ENCODE measurements around the gene FITM1.
"Not testable (repeated sequence)": the region's sequence is repeated elsewhere in the genome, so short reads cannot be mapped to it uniquely, and the experiment has no call there.

The FITM1 gene

DNA sequence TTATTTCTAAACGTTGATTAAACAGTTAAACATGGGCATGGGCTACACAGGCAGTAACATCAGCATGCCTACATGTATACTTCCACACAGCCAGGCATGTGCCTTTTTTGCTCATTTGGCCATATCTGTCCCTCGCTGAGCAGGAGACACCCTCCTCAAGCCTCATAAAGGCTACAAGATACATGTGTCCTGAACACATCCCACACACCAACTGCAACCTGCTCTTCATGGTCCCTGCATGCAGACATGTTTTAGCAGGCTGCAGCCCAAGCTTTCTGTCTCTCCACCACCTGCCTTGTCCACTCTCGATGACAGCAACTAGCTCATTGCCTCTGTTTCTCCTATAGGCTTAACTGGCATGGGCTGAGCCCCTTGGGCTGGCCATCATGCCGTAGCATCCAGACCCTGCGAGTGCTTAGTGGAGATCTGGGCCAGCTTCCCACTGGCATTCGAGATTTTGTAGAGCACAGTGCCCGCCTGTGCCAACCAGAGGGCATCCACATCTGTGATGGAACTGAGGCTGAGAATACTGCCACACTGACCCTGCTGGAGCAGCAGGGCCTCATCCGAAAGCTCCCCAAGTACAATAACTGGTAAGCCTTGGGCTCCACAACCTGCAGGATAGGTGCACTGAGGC is 33.8 kb upstream of the FITM1 start:
- in situ Hi-C loops (cut with HindIII; ENCODE audit: low sequenced_read_pairs): no loop called here

DNA sequence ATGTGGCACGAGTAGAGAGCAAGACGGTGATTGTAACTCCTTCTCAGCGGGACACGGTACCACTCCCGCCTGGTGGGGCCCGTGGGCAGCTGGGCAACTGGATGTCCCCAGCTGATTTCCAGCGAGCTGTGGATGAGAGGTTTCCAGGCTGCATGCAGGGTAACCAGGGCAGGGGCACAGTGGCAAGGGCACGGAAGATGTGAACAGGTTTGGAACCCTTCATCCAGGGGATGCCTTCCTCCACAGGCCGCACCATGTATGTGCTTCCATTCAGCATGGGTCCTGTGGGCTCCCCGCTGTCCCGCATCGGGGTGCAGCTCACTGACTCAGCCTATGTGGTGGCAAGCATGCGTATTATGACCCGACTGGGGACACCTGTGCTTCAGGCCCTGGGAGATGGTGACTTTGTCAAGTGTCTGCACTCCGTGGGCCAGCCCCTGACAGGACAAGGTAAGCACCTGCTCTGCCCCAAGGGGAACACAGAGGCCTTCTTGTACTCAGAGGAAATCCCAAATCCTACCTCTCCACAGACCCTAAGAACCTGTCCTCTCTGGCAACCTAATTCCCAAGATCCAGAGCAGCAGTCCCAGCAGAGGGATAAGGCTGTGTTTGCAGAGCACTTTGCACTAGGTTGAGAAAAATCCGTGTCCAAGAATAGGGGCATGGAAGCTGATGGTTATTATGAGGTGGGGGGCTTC is 32.1 kb upstream of the FITM1 start:
- in situ Hi-C loops (cut with HindIII; ENCODE audit: low sequenced_read_pairs): no loop called here

DNA sequence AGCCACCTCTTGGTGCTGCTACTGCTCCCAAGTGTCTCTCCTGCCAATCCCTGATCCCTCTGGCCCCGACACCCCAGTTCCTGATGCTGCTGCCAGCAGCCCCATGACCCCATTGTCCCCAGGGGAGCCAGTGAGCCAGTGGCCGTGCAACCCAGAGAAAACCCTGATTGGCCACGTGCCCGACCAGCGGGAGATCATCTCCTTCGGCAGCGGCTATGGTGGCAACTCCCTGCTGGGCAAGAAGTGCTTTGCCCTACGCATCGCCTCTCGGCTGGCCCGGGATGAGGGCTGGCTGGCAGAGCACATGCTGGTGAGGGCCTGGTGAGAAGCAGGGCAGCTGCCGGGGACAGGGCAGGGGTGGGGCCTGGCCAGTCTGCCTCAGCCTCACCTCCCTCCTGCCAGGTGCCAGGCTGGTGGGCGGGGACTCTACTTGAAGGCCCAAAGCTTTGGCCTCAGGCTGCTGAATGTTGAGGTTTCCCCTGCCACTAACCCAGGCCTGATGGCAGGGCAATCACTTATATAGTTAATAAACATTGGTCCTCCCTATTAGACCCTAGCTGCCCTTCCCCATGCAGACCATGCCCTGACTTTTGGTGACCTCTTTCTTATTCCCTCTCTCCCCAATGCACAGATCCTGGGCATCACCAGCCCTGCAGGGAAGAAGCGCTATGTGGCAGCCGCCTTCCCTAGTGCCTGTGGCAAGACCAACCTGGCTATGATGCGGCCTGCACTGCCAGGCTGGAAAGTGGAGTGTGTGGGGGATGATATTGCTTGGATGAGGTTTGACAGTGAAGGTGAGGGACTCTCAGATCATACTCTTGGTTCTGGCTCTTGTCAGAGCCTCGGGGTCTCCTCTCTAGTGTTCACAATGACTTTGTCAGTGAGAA is 31.3 kb upstream of the FITM1 start:
- in situ Hi-C loops (cut with HindIII; ENCODE audit: low sequenced_read_pairs): no loop called here

DNA sequence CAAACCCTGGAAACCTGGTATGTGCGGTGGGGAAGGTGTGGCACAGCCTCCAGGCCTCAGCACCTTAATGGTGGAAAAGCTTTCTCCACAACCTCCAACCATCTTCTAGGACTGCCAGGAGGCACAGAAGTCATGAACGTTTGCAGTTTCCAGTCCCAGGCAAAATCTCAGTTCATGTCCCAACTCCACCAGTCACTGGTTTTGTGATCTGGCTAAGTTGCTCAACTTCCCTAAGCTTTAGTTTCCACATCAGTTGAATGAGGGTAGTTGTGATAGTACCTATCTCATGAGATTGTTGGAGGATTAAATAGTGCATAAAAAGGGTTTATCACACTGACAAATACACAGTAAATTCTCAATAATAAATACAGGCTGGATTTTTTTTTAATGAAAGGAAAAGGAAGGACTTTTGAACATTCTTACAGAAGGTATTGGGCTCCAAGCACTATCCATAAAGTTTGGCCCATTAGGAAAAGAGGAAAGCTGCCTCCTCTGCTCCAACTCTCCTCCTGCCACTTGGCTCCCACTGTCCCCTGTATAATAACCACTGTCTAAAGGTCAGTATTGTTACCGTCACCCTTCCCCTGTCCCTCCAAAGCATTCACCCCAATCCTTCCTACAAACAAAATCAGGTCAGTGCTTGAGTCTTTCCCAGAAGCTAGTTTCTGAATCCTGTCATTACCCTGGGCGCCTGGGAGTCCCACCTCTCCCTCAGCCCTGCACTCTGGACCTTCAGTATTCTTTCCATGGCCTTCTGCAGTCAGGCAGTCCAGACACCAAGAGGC is 30.1 kb upstream of the FITM1 start:
- in situ Hi-C loops (cut with HindIII; ENCODE audit: low sequenced_read_pairs): no loop called here

DNA sequence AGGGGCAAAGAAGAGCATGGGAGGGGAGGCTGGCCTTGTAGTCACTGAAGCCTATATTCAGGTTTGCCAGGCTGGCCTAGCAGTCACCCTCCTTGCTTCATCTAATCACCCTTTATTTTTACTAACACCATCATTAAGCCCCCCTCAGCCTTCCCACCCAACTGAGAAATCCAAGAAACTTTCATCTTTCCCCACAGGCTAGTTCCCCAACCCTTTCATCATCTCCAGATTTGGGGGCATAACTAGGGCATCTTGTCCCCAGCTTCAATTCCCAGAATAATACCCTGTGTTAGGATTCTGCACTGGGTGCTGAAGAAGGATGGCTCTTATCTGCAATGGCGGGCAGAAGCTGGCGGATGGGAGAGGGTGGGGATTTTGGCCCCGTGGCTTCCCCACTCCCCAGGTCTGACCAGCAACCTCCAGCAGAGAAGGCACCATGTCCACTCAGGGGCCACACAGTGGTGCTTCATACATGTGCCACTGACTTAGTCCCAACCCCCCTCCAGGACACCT is 29.4 kb upstream of the FITM1 start:
- in situ Hi-C loops (cut with HindIII; ENCODE audit: low sequenced_read_pairs): no loop called here

DNA sequence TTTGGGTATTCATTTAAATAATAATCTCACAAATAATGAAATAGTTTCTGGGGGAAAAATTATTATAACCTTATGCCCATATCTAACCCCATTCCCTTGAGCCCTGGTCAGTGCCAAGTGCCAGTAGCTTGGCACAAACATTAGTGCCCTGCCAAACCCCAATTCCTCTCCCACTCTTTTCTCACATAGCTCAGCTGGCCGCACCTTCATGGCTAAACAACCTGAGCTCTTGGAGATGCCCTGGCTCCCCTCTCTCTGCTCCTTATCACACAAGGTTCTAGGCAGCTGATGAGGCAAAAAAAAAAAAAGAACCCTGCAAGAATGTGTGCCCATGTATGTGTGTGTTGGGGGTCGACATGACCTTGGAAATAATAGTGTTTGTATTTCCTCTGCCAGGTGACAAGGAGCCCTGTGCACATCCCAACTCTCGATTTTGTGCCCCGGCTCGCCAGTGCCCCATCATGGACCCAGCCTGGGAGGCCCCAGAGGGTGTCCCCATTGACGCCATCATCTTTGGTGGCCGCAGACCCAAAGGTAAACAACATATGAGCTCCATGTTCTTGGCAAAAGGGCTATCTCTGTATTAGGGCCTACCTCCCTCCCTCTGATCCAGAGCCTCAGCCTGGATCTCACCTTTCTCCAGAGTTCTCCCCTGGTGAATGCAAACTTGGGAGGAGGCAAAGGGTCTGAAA is 28.0 kb upstream of the FITM1 start:
- in situ Hi-C loops (cut with HindIII; ENCODE audit: low sequenced_read_pairs): no loop called here

DNA sequence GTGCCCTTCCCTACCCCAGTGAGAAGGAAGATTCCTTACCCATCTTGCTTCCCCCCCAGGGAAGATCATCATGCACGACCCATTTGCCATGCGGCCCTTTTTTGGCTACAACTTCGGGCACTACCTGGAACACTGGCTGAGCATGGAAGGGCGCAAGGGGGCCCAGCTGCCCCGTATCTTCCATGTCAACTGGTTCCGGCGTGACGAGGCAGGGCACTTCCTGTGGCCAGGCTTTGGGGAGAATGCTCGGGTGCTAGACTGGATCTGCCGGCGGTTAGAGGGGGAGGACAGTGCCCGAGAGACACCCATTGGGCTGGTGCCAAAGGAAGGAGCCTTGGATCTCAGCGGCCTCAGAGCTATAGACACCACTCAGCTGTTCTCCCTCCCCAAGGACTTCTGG is 27.0 kb upstream of the FITM1 start:
- in situ Hi-C loops (cut with HindIII; ENCODE audit: low sequenced_read_pairs): no loop called here

DNA sequence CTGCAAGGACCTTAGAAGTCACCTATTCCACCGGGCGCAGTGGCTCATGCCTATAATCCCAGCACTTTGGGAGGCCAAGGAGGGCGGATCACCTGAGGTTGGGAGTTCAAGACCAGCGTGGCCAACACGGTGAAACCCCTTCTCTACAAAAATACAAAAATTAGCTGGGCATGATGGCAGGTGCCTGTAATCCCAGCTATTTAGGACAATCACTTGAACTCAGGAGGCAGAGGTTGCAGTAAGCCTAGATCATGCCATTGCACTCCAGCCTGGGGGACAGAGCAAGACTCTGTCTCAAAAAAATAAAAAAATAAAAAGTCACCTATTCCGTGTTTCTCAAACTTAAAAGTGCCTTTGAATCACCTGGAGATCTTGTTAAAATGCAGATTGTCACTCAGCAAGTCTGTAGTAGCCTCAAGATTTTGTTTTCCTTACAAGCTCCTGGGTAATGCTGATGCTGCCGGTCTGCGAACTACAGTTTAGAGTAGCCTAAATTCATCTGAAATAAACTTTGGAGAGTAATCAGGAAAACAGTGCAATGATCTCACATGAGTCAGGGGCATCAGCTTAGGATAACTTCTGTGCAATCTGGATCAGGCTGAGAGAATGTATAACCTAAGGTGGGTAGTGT is 24.7 kb upstream of the FITM1 start:
- in situ Hi-C loops (cut with HindIII; ENCODE audit: low sequenced_read_pairs): not testable (repeated sequence)

DNA sequence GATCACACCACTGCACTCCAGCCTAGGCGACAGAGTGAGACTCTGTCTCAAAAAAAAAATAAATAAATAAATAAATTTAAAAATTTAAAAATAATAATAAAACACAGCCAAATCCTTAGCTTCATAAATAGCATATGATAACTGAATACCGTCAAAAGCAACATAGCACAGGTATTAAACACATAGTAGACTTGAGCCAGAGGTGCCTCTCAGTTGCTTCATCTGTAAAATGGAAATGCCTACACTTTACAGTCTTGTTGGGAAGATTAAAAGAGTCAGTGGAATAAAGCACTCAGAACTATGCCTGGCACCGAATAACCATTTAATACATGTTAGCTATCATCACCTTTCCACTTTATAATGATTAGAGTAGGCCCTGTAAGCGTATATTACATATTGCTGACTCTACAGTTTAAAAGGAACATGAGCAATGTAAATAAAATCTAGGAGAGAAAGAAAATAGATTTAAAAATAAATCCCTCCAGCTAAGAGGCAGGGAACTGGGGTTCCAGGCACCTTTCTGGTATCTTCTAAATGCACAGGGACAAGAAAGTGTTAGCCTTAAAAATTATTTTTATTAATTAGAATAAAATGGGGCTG is 23.7 kb upstream of the FITM1 start:
- in situ Hi-C loops (cut with HindIII; ENCODE audit: low sequenced_read_pairs): no loop called here

DNA sequence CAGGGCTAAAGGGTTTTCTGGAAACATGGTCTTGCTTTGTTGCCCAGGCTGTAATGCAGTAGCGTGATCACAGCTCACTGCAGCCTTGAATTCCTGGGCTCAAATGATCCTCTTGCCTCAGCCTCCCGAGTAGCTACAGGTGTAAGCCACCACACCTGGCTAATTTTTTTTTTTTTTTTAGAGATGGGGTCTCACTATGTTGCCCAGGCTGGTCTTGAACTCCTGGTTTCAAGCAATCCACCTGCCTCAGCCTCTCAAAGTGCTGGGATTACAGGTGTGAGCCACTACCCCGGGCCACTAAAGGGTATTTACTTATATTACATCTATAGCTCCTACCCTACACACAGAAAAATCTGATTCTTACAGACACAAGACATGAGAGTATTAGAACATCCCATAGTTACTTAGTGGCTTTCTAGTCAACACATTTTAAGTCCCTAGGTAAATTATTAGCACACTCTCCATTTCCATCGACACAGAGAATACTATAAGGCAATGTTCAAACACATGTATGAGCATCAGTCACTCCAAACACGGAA is 22.1 kb upstream of the FITM1 start:
- in situ Hi-C loops (cut with HindIII; ENCODE audit: low sequenced_read_pairs): no loop called here

DNA sequence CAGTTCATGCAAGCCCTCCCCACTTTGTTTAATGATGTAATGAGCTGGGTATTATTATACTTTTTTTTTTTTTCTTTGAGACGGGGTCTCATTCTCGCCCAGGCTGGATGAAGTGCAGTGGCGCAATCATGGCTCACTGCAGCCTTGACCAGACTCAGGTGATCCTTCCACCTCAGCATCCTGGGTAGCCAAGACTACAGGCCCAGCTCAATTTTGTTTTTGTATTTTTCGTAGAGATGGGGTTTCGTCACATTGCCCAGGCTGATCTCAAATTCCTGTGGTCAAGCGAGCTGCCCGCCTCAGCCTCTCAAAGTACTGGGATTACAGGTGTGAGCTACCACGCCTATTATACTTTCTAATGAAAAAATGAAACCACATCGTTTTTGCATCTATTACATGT is 20.4 kb upstream of the FITM1 start:
- in situ Hi-C loops (cut with HindIII; ENCODE audit: low sequenced_read_pairs): no loop called here

DNA sequence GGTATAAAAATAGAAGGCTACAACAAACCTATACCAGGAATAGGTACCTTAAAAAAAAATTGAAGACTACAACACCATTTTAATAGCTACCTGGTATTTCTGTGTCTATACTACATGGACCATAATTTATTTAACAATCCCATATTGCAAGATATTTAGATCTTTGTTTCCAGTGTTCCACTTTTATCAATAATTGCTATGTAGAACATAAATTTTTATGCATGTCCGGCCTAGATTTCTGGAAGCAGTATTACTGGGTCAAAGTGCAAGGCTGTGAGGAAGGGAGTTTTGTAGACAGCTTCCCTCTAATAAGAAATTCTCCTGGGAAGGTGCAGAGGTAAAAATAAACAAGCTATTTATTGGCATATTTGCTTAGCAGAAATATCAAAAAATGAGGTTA is 19.9 kb upstream of the FITM1 start:
- in situ Hi-C loops (cut with HindIII; ENCODE audit: low sequenced_read_pairs): no loop called here

DNA sequence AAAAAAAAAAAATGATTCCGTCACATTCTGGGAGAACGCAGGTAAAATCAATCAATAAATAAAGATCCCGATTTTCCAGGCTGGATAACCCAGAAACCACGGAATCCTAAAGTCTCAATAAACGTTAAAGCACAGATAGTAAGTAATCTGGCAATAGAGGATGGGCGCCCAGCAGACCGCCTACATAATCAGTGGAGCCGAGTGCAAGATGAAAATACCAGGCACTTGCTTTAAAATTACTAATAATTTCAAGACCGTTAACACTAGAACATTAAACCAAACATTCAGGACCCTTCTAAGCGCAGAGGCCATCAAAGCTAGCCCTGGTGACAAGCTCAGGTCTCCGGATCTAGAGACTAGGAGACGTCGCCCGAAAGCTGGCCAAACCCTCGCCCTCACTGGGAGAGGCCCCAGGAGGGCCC is 17.1 kb upstream of the FITM1 start:
- in situ Hi-C loops (cut with HindIII; ENCODE audit: low sequenced_read_pairs): no loop called here

DNA sequence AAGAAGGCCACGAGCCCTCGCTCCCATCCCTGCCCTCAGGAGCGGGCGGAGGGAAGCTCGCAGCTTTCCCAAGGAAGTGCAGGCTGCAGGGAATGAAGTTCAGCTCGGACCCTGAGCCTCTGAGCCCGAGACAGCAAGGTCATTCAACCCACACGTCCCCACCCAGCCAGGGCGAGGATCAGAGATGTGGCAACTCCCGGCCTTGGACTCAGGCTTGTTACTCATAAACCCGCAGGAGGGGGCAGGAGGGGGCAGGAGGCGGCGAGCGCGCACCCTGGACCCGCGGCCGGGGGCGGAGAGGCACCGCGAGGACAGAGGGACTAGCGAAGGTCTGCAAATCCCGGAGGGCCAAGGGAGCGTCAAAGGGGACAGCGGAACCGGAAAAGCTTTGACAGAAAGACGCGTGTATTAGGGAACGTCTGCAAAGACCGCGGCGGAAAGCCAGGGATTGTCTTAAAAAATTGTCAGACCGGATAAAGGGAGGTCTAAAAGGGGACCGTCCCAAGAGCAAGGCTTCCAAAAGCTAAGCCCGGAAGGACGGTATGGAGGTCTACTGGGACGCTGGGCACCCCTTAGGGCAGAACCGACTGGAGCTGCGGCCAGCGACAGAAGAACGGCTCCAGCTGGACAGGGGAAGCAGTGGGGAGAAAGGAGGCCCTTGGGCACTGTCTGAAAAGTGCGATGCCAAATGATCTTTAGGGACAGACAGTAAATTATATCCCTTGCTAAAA is 16.5 kb upstream of the FITM1 start:
- in situ Hi-C loops (cut with HindIII; ENCODE audit: low sequenced_read_pairs): no loop called here

DNA sequence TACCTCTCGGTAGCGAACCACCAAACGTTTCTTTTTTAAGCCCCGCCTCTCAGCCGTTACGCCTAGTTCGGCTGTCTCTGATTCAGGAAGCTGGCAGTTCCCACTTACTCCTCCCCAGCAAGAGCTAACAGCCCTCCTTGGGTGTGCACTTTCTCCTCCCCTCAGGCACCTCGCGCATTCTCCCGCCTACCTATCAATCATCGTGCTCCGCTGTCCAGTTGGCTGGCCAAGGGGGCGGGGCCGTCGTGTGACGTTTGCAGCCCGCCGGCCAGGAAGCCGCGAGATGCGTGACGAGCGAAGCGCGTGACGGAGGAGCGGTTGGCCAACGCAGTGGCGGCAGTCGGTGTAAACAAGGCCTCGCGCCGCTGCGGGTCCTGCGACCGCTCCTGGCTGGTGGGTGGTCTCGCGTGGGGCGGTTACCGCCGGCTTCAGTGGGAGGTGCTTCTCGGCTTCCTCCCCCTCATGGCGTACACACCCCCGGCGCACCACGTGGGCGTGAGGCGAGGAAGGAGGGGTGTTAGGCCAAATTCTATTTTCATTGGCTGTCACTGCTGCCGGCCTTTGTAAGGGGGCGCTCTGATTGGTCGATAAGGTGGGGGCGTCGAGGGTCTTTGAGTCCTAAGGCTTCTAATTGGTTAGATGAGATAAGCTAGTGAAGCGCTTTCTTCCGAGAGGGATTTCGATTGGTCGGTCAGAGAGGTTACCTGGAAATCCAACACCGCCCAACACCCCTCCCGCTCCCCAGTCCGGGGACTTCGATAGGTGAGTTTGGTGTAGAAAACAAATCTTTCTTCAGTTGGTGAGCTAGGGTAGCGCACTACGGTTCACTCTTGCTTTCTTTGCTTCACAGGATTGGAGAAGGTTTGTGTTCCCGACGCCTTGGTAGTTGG is 15.7 kb upstream of the FITM1 start, which contains the start of the genes DCAF11 and NRL:
Gene DCAF11, plus strand, starts transcription at position 246 of the 890 bp plus-strand sequence. CDS start 818 bp downstream, outside the sequence.
Gene NRL, minus strand, starts transcription at position 418 of the 890 bp plus-strand sequence. CDS start 32,101 bp downstream, outside the sequence.
- in situ Hi-C loops (cut with HindIII; ENCODE audit: low sequenced_read_pairs): no loop called here

DNA sequence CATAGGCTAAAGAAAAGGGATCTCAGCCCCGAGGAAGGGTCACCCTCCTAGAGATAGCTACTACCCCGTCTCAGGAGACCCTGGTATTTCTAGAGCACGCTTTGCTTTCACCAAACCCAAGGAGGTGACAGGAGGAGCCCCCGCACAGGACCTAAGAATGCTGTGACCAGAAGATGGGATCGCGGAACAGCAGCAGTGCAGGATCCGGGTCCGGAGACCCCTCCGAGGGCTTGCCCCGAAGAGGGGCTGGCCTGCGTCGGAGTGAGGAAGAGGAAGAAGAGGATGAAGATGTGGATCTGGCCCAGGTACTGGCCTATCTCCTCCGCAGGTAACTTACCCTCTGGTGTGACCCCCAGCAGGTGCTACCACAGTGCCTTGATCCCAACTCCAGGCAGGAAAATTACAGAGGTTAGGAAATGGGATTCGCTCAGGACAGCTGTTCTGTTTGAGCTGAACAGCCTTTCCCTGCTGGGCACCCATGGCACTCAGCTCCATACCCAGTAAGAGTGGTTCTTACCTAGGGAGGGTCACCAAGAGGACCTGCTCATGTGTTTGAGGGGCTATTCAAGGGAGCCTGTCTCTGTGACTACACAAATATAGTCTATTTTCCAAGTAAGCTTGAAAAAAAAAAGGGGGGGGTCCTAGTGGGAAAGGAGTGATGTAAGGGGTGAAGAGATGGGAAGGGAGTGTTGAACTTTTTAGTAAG is 14.9 kb upstream of the FITM1 start:
- in situ Hi-C loops (cut with HindIII; ENCODE audit: low sequenced_read_pairs): no loop called here
